ENCODE results near the gene CRCP. TPM values are rescaled to one million over a fixed set of nuclear protein-coding genes. Genes with fewer than 3 reads are reported as not detected.

CRCP gene
- total RNA-seq, 4 donors from 2014 or later = 49.6 to 59.6 (median 54.2) TPM

GRCh38 chr7:66178258-66178657, 63.6 kb downstream of the CRCP start:
- H3K4me3 ChIP-seq (replicated peaks in 1 of 3) = no peak overlapping the region
- TF ChIP-seq CTCF (IDR thresholded peaks at IDR 0.05) (no peak), POLR2A (IDR thresholded peaks at IDR 0.05) (no peak)

GRCh38 chr7:66181329-66181728, 66.7 kb downstream of the CRCP start:
- intact Hi-C loops (cut with DNase I) = no loop called here
- Histone ChIP-seq H3K9me3 (no peaks in the 10 kb centered on the region), H3K27ac (no peak overlapping the region), H3K4me3 (replicated peaks in 1 of 3) (no peak overlapping the region), H3K4me1 (no peaks in the 10 kb centered on the region), H3K36me3 (no peaks in the 10 kb centered on the region), H3K27me3 (no peaks in the 10 kb centered on the region)
- no peak for DNase-seq
- no peak for TF ChIP-seq CTCF (IDR thresholded peaks at IDR 0.05)
- TF ChIP-seq POLR2A (IDR thresholded peaks at IDR 0.05) = no peak

More at GRCh38 chr7:66178258-66178657, 63.6 kb downstream of the CRCP start:
- DNase-seq = no peak
- H3K36me3 ChIP-seq = no peaks in the 10 kb centered on the region
- intact Hi-C loops (cut with DNase I) = no loop called here
- H3K9me3 ChIP-seq = no peaks in the 10 kb centered on the region
- no peak overlapping the region for H3K27ac ChIP-seq
- 93 to 100% methylated on average over 2 of the region's 2 CpGs for WGBS, 2 donors
- no peaks in the 10 kb centered on the region for H3K27me3 ChIP-seq
- H3K4me1 ChIP-seq = no peaks in the 10 kb centered on the region

GRCh38 chr7:66181845-66182244, 67.2 kb downstream of the CRCP start:
- Histone ChIP-seq H3K36me3 (no peaks in the 10 kb centered on the region), H3K4me3 (replicated peaks in 1 of 3) (no peak overlapping the region), H3K4me1 (no peaks in the 10 kb centered on the region), H3K27me3 (no peaks in the 10 kb centered on the region), H3K27ac (no peak overlapping the region), H3K9me3 (no peaks in the 10 kb centered on the region)
- intact Hi-C loops (cut with DNase I) = no loop called here
- WGBS, 2 donors = 93 to 95% methylated on average over 2 of the region's 2 CpGs
- DNase-seq = no peak
- TF ChIP-seq POLR2A (IDR thresholded peaks at IDR 0.05) (no peak), CTCF (IDR thresholded peaks at IDR 0.05) (no peak)

- H3K27me3 ChIP-seq = no peaks in the 10 kb centered on the region
- TF ChIP-seq CTCF (IDR thresholded peaks at IDR 0.05) (no peak), POLR2A (IDR thresholded peaks at IDR 0.05) (no peak)
- H3K4me3 ChIP-seq (replicated peaks in 1 of 3) = no peak overlapping the region
- H3K36me3 ChIP-seq = no peaks in the 10 kb centered on the region
- intact Hi-C loops (cut with DNase I) = no loop called here
- H3K27ac ChIP-seq = no peak overlapping the region
- 93 to 97% methylated on average over 4 to 6 of the region's 6 CpGs for WGBS, 2 donors
- H3K4me1 ChIP-seq = no peaks in the 10 kb centered on the region
- no peak for DNase-seq
- no peaks in the 10 kb centered on the region for H3K9me3 ChIP-seq
Observed at GRCh38 chr7:66182920-66183319, 68.3 kb downstream of the CRCP start.

GRCh38 chr7:66183700-66184099, 69.1 kb downstream of the CRCP start:
- WGBS, 2 donors = 82 to 93% methylated on average over 2 of the region's 2 CpGs
- intact Hi-C loops (cut with DNase I) = no loop called here
- no peak overlapping the region for H3K4me3 ChIP-seq (replicated peaks in 1 of 3)
- no peak for DNase-seq
- no peaks in the 10 kb centered on the region for H3K4me1 ChIP-seq
- H3K36me3 ChIP-seq = no peaks in the 10 kb centered on the region
- no peak overlapping the region for H3K27ac ChIP-seq
- no peaks in the 10 kb centered on the region for H3K9me3 ChIP-seq
- TF ChIP-seq POLR2A (IDR thresholded peaks at IDR 0.05) (no peak), CTCF (IDR thresholded peaks at IDR 0.05) (no peak)
- no peaks in the 10 kb centered on the region for H3K27me3 ChIP-seq

Data from thyroid gland (tissue), 4 donors.